ENCODE data around the gene DNAH1. TPM values are rescaled to one million over a fixed set of nuclear protein-coding genes. Genes with fewer than 3 reads are reported as not detected.

DNAH1 gene
- total RNA-seq, 1 experiment from 2014 or later, result 0.52 TPM

DNA sequence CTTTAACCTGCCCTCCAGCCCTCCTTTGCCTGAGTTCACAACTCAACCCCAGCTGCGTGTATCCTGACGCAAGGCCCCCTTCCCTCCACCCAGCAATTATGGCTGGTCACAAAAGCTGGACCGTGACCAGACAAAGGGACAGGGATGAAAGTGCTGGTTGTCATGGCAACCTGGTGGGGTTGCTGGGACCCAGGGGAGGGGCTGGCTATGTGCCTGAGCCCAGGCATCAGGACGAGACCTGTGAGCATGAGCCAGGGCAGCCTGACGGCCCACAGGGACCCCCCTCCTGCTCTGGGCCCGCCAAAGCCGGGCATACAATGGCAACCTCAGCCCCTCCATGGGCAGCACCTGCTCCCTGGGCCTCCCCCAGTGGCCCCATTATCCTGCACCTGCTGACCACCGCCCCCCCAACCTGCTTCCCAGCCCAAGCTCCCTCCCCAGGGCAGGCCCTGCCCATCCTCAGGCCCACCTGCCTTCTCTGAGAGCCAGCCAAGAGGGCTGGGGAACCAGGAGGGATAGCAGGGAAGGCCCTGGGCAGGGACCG, 4.5 kb upstream of the DNAH1 start:
- no peak for DNase-seq (ENCODE audit: low read depth)

DNA sequence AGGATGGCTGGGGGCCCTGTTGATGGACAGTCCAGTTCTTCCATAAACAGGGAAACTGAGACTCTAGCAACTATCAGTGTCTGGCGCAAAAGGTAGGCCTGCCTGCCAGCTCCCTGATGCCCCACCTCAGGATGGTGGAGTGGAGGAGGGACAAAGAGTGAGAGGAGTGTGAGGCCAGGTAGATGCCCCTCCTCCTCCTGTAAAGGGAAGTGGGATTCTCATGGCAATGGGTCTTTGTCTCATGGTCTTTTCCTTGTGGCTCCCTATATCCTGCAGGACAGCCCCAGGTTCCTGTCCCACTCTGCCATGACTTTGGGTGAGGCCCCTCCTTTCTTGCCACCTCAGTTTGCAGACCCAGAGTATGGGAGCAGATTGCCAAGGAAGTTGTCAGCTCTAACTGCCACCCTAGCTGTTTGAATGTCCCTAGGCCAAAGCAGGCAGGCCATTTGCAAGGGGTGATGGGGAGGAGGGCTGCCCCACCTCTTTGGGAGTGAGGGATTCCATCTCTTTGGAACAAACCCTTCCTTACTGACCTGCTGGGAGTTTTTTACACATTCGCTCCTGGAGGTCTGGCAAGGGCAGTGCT, 2.8 kb upstream of the DNAH1 start:
- DNase-seq (ENCODE audit: low read depth), result no peak

DNA sequence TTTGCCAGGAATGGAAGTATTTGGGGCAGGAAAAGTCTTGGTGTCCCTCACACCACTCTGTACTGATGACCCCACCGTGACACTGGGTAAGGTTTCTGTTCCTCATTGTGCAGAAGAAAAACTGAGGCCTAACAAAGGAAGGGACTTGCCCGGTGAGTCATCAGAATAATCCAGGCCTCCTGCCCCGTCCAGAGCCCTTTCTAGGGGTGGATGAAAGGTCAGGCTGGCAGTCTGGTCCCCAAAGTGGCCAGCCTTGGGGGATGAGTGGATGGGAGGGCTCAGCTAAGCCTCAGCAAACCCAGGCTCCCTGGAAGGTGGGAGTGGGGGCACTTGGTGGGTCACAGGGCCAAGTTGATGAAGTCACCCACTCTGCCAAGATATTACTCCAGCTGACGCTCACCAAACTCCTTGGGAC, 2.3 kb upstream of the DNAH1 start:
- DNase-seq (ENCODE audit: low read depth), result peak; percentile 69

DNA sequence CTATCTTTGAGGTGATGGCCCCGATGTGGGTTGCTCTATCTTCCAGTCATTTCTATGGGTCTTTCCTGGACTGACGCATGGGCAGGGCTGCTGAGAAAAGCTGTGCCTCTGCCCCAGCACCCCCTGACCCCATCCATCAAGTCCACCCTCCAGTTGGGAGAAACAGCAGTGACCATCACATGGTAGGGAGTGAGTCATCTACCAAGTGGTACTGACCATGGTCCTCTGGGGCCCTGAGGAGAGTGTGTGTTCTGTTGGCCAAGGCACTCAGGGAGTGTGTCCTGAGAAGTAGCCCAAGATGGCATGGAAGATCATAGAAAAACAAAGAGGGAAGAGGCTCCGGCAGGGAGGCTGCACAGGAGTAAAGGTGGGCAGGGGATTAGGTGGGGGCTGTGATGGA, 1.6 kb upstream of the DNAH1 start:
- DNase-seq (ENCODE audit: low read depth), result no peak

DNA sequence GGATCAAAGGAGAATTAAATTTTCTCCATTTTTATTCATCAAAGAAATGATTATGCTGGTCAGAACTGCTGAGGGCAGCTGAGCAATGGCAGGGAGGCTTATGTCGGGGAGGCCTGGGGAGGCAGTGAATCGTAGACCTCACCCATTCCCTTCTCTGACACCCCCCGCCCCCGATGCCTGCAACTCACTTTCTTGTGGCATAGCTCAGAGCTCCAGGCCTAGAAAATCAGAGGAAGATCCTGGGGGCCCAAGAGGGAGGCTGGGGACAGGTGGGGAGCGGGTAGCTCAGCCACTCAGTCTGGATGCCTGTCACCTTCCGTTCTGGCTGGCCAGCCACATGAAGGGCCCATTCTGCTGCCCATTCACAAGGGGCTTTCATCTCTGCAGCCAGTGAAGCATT, 1.1 kb upstream of the DNAH1 start:
- DNase-seq (ENCODE audit: low read depth), result no peak

DNA sequence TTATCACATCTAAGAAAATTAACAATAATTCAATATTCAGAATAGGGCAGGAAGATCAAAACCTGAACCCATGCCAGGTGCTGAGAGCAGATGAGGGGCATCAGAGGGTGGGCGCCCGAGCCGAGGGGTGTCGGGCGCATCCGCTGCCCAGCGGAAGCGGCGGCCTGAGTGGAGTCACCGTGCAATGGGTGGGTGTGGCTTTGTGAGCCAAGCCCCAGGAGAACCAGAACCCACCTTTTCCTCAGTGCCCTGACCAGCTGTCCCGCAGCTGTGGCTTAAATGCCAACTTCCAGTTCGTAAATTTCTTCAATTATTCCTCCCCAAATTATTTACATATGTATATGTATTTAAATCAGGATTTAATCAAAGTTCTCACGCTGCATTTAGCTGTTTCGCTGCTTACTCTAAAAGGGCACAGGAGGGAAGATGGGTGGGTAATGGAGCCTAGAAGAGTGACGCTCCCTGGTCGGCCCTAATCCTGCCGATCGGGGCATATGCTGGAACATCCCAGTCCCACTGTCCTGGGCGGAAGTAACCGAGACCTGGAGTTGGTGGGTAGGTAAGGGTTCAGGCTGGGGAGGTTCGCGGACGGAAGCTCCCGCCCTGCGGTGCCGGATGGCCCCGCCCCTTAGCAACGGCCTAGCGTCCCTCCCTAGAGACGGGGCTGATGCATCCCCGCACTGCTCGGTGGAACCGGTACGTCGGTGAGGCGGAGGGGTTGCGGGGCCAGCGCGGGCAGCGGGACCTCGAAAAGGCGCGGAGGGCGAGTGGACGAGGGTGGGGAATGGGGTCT, 1.3 kb downstream of the DNAH1 start:
- DNase-seq (ENCODE audit: low read depth), result no peak

DNA sequence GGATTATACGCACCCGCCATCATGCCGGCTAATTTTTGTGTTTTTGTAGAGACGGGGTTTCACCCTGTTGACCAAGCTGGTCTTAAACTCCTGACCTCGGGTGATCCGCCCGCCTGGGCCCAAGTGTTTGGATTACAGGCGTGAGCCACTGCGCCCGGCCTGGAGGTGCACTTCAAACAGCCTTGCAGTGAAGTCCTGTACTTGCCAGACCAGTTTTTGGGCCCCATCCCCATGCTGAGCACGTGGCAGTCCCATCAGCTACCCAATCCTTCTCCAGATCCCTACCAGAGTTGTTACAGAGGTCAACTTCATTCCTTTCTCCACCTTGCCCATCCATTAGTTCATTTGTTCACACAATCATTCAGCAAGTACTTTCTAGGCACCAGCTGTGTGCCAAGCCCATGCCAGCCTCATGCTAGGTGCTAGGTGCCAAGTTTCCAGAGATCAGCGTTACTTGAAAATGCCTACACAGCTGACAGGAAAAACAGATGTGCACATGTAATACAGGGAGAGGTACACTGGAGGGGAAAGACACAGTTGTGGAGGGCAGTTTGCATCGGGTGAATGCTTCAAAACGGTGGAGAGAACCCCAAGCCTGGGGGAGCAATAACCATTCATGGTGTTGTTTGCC, 2.2 kb downstream of the DNAH1 start:
- DNase-seq (ENCODE audit: low read depth), result no peak

DNA sequence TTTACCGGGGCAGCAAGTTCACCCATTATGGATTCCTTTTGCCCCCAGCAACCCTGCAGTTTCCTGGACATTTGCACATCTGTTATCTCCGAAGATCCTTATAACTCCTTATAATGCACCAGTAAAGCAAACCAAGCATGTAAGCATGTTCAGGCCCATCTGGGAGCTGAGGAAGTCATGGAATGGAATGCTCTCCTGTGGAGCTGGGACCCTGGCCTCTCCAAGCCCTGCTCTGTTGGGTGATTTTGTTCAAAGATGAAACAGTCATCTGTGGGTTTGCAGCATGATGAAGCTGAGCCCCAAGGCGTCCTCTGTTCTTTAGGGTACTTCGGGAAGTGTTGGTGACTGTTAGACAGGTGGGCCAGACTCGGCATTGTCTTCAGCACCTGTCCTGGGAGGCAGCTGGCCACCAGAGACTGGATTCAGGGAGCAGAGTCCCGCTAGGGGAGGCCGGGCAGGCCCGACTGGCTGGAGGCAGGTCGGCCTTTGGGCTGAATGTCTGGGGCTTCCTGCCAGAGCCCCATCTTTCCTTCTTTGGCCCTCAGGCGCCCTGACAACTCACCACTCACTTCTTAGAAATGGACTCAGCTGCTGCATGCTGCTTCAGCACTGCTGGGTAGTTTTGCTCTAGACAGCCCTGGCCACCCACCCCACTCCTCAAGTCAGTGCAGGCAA, 3.9 kb downstream of the DNAH1 start:
- DNase-seq (ENCODE audit: low read depth), result no peak

DNA sequence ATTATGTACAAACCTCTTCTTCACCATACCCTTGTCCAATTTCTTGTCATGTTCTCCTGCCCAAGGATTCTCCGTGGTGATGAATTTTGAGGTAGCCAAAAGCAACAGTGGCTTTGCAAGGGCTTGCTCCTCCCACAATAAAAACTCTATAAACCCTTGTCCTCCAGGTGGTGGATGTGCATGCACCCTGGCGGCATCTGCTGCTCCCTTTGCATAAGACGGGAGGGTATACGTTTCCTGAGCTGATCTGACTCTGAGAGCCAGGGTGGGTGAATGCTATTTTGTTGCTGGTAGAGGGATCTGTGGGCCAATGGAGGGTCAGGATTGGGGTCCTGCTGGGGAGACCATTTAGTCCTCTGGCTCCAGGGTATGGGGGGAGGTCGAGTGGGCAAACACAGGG, 5.4 kb downstream of the DNAH1 start:
- no peak for DNase-seq (ENCODE audit: low read depth)

DNA sequence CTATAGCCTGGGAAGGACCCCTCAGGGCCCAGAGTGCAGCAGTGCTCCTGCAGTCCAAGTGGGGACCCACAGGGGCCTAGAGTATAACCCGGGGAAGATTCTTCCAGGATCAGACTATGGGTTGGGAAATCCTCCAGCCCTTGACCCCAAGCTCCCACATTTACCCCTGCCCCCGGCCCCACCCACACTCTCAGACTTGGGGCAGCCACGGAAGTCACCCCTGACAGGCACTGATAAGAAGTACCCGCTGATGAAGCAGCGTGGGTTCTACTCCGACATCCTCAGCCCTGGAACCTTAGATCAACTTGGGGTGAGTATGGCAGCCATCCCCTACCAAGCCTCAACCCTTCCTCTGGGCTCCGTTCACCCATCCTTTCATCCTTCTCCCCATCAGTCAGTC, 6.3 kb downstream of the DNAH1 start:
- no peak for DNase-seq (ENCODE audit: low read depth)

DNA sequence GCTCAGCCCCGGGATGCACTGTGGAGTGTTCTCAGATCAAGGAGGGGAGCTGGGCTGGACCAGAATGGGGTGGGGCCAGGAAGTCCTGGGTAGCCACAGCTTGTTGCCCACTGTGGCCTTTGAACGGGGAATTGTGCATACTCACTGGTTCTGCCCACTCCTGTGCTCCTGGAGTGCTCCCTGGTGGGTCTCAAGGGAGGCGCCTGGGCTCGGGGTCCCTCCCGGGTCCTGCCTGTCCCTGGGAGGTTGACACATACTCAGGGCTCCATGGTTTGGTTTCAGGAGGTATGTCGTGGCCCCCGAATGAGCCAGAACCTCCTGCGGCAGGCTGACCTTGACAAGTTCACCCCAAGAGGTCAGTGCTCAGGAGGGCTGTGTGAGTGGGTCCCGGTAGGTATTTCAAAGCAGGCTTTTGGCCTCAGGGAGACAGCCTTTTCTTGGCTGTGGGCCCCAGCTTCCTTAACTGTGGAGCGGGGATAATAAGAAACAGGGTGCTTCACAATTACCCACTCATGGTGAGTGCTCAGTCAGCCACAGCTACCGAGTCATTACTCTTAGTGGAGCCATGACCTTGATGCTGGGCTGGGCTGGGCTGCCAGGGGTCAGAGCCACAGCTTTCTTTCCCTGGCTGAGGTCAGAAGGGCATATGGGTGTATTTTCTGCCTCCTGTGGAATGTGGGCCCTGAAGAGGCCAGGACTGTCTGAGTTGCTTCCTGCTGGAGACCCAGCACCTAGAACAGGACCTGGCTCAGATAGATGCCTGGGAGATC, 7.6 kb downstream of the DNAH1 start:
- no peak for DNase-seq (ENCODE audit: low read depth)

DNA sequence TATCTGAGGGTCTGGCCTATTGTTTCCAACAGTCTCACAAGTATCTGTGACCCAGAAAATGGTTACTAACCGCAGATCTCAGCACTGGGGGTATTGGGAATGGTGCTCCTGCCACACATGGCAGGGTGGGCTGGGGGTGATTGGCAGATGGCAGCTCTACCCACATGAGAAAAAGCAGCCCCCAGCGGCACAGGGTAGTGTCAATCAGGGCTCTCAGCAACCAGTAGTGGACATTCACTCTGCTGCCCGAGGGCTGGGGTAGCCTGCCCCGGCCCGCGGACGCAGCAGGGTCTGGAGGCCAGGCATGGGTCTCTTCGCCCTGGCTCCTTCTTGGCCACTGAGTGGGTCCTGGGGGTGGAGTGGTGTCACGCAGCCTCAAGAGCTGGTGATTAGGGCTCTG, 8.6 kb downstream of the DNAH1 start:
- no peak for DNase-seq (ENCODE audit: low read depth)

DNA sequence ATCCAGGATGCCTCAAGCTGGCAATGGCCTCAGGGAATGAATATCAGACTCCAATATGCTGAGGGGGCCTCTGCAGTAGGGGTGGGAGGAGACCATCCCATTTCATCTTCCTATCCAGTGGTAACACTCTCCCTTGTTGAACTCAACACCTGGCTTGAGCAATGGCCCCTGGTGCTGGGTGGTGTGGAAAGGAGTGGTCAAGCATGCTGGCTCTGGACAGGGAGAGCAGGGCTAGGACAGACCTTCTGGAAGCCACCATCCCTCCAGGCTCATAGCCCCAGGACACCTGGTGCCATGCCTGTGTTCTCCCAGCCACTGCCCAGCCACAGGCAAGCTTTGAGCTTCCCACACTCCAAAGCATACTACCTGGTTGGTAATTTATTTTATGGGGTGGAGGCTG, 9.6 kb downstream of the DNAH1 start:
- no peak for DNase-seq (ENCODE audit: low read depth)

DNA sequence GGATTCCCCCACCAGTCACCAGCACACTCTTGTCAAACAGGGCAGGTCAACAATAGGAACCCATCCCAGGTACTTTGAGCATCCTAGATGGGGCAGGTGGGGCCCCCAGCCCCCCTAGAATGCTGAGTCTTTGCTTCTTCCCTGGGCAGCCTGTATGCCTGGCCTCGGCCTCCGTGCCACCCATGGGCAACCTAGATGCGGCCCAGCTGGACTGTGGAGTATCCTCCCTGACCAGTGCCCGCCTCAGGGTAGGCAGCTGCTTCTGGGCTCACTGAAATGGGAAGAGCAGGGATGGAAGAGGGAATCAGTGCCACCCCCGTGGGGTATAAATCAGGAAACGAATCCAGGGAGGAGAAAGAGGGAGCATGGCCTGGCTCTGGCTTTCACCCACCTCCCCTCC, 10.9 kb downstream of the DNAH1 start:
- no peak for DNase-seq (ENCODE audit: low read depth)

DNA sequence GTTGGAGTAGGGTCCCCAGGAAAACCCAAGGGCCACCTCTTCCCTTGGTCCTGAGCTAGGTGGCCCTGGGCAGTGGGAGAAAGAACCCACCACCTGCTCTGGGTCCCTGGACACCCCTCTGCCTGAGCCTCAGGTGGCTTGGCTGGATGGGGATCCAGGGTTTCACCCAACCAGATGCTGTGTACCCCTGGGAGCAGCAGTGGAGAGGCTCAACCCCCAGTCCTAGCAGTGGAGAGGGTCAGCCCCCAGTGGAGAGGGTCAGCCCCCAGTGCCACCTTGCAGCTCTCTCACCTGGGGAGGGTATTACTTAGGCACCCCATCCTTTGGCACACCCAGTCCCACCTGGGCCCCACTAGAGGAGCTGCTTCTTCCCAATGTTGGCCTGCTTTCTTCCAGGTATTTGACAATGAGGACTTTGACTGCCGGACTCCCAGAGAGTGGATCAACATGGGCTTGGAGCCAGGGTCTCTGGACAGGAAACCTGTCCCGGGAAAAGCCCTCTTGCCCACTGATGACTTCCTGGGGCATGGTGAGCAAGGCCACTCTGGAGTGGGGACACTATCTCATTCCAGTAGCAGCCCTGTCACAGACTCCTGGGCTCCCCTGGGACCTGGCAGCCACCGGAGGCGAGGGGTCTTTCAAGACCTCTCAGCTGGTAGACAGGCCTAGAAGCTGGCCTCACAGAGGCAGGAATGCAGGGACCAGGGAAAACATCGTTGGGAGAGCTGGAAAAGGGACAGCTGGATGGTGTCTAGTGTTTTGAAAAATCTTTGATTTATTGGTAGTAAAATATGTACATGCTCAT, 11.6 kb downstream of the DNAH1 start:
- no peak for DNase-seq (ENCODE audit: low read depth)

DNA sequence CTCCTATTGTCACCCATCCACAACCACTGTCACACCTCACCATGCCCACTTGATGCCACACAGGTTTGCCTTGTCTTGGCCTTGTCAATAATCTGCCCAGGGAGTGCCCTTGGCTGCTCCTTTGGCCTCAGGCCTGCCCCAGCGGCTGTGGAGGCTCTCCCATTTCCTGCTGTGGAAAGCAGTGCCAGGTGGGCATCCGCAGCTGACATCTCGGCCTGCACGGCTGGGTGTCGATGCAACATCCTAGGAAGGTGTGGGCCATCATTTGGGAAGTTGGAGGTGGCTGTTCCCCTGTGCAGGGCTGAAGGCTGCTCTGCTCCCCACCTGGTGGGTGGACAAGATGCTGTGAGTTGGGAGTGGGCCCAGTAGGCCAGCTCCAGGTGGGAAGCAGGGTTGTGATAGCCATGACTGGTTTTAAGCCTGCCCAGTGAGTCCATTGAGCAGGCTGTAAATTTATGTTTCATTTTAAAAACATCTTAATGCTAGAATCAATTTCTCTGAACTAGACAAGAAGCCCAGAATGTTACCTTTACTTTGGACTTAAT, 12.5 kb downstream of the DNAH1 start:
- DNase-seq (ENCODE audit: low read depth), result no peak

DNA sequence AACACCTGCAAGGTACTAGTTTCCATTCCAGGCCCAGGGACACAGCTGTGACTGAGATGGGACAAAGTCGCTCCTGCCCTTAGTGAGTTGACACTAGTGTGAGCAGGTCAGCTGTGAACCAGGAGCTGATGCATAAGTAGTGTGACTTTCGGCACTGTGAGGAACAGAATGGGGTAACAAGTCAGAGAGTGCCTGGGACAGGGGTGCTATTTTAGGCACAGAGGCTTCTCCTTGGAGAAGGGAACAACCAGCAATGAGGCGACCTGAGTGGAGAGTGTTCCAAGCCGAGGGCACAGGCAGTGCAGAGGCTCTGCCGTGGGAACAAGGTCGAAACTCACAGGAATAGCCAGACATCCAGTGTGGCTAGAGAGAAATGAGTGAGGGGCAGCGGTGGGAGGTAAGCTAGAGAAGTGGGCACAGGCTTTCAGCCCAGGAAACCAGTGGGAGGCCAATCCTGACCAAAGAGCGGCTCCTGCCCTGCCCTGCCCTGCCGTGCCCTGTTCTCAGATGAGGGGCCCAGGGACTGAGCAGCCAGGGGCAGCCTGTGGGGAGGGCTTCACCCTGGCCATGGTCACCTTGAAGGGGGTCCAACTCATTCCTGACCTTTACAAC, 14.2 kb downstream of the DNAH1 start:
- DNase-seq (ENCODE audit: low read depth), result no peak

DNA sequence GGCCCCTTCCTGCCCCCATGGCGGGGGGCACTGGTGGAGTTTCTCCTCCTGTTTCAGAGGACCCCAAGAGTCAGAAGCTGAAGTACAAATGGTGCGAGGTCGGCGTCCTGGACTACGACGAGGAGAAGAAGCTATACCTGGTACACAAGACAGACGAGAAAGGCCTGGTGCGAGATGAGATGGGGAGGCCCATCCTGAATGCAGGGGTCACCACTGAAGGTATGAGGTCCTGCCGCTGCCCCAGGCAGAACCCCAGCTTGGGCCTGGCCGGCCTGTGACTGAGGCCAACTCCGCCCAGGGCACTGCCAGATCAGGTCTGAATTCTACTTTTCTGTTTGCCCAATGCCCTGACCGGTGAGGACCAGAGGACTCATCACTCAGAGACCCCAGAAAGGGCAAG, 15.0 kb downstream of the DNAH1 start:
- no peak for DNase-seq (ENCODE audit: low read depth)

DNA sequence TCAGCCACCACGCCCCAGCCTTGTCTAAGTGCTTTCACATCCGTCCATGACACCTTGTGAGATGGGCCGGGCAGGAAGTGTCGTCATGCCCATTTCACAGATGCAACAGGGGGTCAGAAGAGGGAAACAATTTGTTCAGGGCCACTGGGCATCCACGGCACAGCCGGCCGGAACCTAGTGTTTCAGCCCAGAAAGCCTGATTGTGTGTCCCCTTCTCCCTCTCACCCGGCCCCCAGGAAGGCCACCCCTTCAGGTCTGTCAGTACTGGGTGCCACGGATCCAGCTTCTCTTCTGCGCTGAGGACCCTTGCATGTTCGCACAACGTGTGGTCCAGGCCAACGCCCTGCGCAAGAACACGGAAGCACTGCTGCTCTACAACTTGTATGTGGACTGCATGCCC, 15.8 kb downstream of the DNAH1 start:
- no peak for DNase-seq (ENCODE audit: low read depth)

All from M059J (cell line).